HEK293T (cell line): ENCODE measurements around the gene EDA.

ENCODE experiments used
- ARNT ChIP-seq: fragments of 450-650 bp; IDR thresholded peaks from 2 replicates; pipeline ENCODE4 v1.6.1; 2017; ENCODE audit warnings: mild to moderate bottlenecking
- BHLHE40 ChIP-seq: fragments of 450-650 bp; IDR thresholded peaks from 2 replicates; pipeline ENCODE4 v1.6.1; 2016; ENCODE audit warnings: mild to moderate bottlenecking, moderate library complexity, borderline replicate concordance
- CTBP1 ChIP-seq: fragments of 450-650 bp; IDR thresholded peaks from 2 replicates; pipeline ENCODE4 v1.6.1; 2016; ENCODE audit warnings: borderline replicate concordance
- ELF4 ChIP-seq: fragments of 450-650 bp; IDR thresholded peaks from 2 replicates; pipeline ENCODE4 v1.6.1; 2017; ENCODE audit warnings: antibody characterized with exemption
- HDGF ChIP-seq: fragments of 450-650 bp; IDR thresholded peaks from 2 replicates; pipeline ENCODE4 v1.6.1; 2017; ENCODE audit warnings: antibody characterized with exemption, borderline replicate concordance
- SP1 ChIP-seq: fragments of 450-650 bp; IDR thresholded peaks from 2 replicates; pipeline ENCODE4 v1.6.1; 2017
- SUZ12 ChIP-seq: fragments of 450-650 bp; IDR thresholded peaks from 2 replicates; pipeline ENCODE4 v1.6.1; 2016; ENCODE audit warnings: mild to moderate bottlenecking
- TARDBP ChIP-seq: fragments of 450-650 bp; IDR thresholded peaks from 2 replicates; pipeline ENCODE4 v1.6.1; 2016

DNA sequence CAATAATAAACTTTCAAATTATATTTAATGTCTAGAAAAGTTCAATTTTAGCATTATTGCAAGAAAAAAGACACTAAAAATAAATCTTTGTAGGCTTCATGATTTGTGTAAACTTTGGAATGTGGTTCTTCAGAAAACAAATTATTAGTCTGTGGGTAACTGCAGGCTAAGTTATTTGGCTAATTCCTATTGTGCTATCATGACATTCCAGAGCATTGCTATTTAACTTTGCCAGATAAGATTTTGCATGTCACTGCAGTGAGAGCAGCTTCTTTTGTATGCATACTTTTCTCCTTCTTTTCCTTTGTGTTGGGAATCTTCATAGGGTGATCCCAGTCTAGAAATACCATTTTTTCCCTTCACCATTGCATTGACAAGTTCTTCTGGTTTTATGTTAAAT lies 303.8 kb downstream of the EDA start:
- TF ChIP-seq HDGF (no peak), SUZ12 (no peak), BHLHE40 (no peak), SP1 (no peak), TARDBP (no peak), ELF4 (no peak), ARNT (no peak), CTBP1 (no peak)
